CD4-positive, alpha-beta T cell treated with Interleukin-17A for 4 hours (primary cell): ENCODE data around the gene BDNF.
"Not testable (repeated sequence)": the region's sequence is repeated elsewhere in the genome, so short reads cannot be mapped to it uniquely, and the experiment has no call there.

Experiments
- DNase-seq: peaks from one replicate; pipeline ENCODE4 v3.0.0-alpha.2; 2020; ENCODE audit warnings: mixed read lengths

BDNF gene

GRCh38 chr11:27700351-27701301 is at the start of gene BDNF:
TSS of gene BDNF (minus strand) at chr11:27700455. CDS start at chr11:27658564, 41,891 bp downstream.
- no peak for DNase-seq

- no peak for DNase-seq
Observed at GRCh38 chr11:27740362-27741013, 40.2 kb upstream of the BDNF start.

GRCh38 chr11:27735281-27735680 is 35.0 kb upstream of the BDNF start:
- no peak for DNase-seq

- not testable (repeated sequence) for DNase-seq
Observed at GRCh38 chr11:27731803-27732202, 31.5 kb upstream of the BDNF start.

GRCh38 chr11:27726981-27727380 is 26.7 kb upstream of the BDNF start:
- no peak for DNase-seq

GRCh38 chr11:27723687-27724086 is 23.4 kb upstream of the BDNF start:
- DNase-seq = no peak

GRCh38 chr11:27722953-27723344 is 22.7 kb upstream of the BDNF start:
- no peak for DNase-seq

- DNase-seq = no peak
Observed at GRCh38 chr11:27722117-27722952, 22.1 kb upstream of the BDNF start.

- DNase-seq = no peak
Observed at GRCh38 chr11:27721264-27722116, 21.2 kb upstream of the BDNF start.

- no peak for DNase-seq
Observed at GRCh38 chr11:27720277-27720830, 20.1 kb upstream of the BDNF start.

- no peak for DNase-seq
Observed at GRCh38 chr11:27719546-27719925, 19.3 kb upstream of the BDNF start.

- DNase-seq = no peak
Observed at GRCh38 chr11:27718863-27719545, 18.7 kb upstream of the BDNF start.

GRCh38 chr11:27718346-27718862 is 18.1 kb upstream of the BDNF start:
- DNase-seq = no peak

- no peak for DNase-seq
Observed at GRCh38 chr11:27717801-27718229, 17.6 kb upstream of the BDNF start.

GRCh38 chr11:27717377-27717776 is 17.1 kb upstream of the BDNF start:
- no peak for DNase-seq

GRCh38 chr11:27716835-27717234 is 16.6 kb upstream of the BDNF start:
- DNase-seq = no peak

GRCh38 chr11:27716216-27716615 is 16.0 kb upstream of the BDNF start:
- DNase-seq = no peak

- no peak for DNase-seq
Observed at GRCh38 chr11:27711725-27712124, 11.5 kb upstream of the BDNF start.

- no peak for DNase-seq
Observed at GRCh38 chr11:27710536-27710935, 10.3 kb upstream of the BDNF start.

- no peak for DNase-seq
Observed at GRCh38 chr11:27707676-27708075, 7.4 kb upstream of the BDNF start.
